Measurements from ENCODE around the gene PHOX2A. TPM values are rescaled to one million over a fixed set of nuclear protein-coding genes. Genes with fewer than 3 reads are reported as not detected.

PHOX2A gene
- not detected in 2 replicates for total RNA-seq

GRCh38 chr11:72244060-72244360 lies at the start of gene PHOX2A:
PHOX2A (minus strand) TSS chr11:72244176; CDS start chr11:72244004, 172 bp downstream.

GRCh38 chr11:72224564-72225410 lies 19.2 kb downstream of the PHOX2A start, which contains the start of gene INPPL1:
INPPL1 (plus strand) TSS chr11:72224767; CDS start chr11:72224985, 218 bp downstream.

DNA sequence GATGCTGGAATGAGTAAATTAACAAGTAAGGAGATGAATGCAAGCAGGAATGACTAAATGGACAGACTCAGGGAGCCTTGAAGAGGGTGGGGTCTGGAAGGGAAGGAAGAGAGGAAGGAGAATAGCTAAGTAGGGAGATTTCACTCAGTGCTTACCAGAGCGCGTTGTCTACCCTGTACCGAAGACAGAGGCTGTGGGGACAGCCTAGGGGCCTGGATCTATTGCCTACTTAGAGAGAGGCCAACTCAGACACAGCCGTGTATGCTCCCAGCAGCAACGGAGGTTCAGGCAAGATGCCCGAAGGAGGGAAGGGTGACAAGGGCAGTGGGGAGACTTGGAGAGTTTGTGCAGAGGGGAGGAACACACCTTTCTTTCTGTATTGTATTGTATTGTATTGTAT lies 27.3 kb downstream of the PHOX2A start, which contains the start of gene FOLR2:
Gene FOLR2 (plus strand): TSS at position 157 of the 400 bp plus-strand sequence. CDS start 1,791 bp downstream, outside the sequence.

GRCh38 chr11:72191961-72192381 lies 52.0 kb downstream of the PHOX2A start, which contains the start of gene FOLR1:
FOLR1 (plus strand) TSS chr11:72192140; CDS start chr11:72192174, 34 bp downstream.

Other genes with a start within 250 kb of the PHOX2A start
- gene IL18BP, start 245.3 kb downstream of the PHOX2A start, total RNA-seq: 0.65 and 4.2 TPM in 2 replicates
- 107 and 204 TPM in 2 replicates for gene NUMA1, start 163.6 kb downstream of the PHOX2A start, total RNA-seq
- 3.0 and 3.6 TPM in 2 replicates for gene LRRC51, start 163.3 kb downstream of the PHOX2A start, total RNA-seq
- gene LAMTOR1, start 140.9 kb downstream of the PHOX2A start, total RNA-seq: 136 and 143 TPM in 2 replicates
- not detected in 2 replicates for gene TOMT, start 138.3 kb downstream of the PHOX2A start, total RNA-seq
- 14.7 and 25.6 TPM in 2 replicates for gene ANAPC15, start 131.5 kb downstream of the PHOX2A start, total RNA-seq
- gene FOLR3, start 108.5 kb downstream of the PHOX2A start, total RNA-seq: not detected in 2 replicates
- gene FOLR1, start 52.0 kb downstream of the PHOX2A start, total RNA-seq: not detected in 2 replicates
- gene FOLR2, start 27.4 kb downstream of the PHOX2A start, total RNA-seq: not detected in 2 replicates
- gene INPPL1, start 19.4 kb downstream of the PHOX2A start, total RNA-seq: 47.1 and 57.1 TPM in 2 replicates
- 24.9 and 30.5 TPM in 2 replicates for gene CLPB, start 190.4 kb upstream of the PHOX2A start, total RNA-seq